Measurements from ENCODE around the gene MAP2K6. TPM values are rescaled to one million over a fixed set of nuclear protein-coding genes. Genes with fewer than 3 reads are reported as not detected.

Gene MAP2K6
- total RNA-seq, 2 experiments from 2014 or later, result 2.4 to 2.7 TPM

- no peaks in the 10 kb centered on the region for H3K27me3 Mint-ChIP-seq (ENCODE audit: low read depth)
- H3K9me3 Mint-ChIP-seq, result no peaks in the 10 kb centered on the region
- H3K4me1 Mint-ChIP-seq (ENCODE audit: low read depth), result peaks cover 27% of the 10 kb centered on the region
- peaks cover 7% of the 10 kb centered on the region for H3K36me3 Mint-ChIP-seq (ENCODE audit: low read depth)
- no peak for DNase-seq
- no peak overlapping the region for H3K4me3 Mint-ChIP-seq
- CTCF ChIA-PET, result no interaction called here
- H3K27ac Mint-ChIP-seq, result no peak overlapping the region
- intact Hi-C loops (cut with micrococcal nuclease), result loop anchor here (5.0 kb wide), 1 partner anchor 55 kb away; no protein-coding TSS in a partner anchor
These were observed 33.2 kb downstream of the MAP2K6 start for GRCh38 chr17:69447726-69448125.

GRCh38 chr17:69448431-69449102, 34.1 kb downstream of the MAP2K6 start:
- CTCF ChIA-PET, result no interaction called here
- DNase-seq, result no peak
- Mint-ChIP-seq H3K36me3 (ENCODE audit: low read depth) (peaks cover 7% of the 10 kb centered on the region), H3K27ac (no peak overlapping the region), H3K27me3 (ENCODE audit: low read depth) (no peaks in the 10 kb centered on the region), H3K9me3 (no peaks in the 10 kb centered on the region), H3K4me3 (no peak overlapping the region), H3K4me1 (ENCODE audit: low read depth) (peaks cover 29% of the 10 kb centered on the region)
- intact Hi-C loops (cut with micrococcal nuclease), result loop anchor here (5.0 kb wide), 1 partner anchor 54 kb away; no protein-coding TSS in a partner anchor

- Mint-ChIP-seq H3K36me3 (ENCODE audit: low read depth) (peaks cover 7% of the 10 kb centered on the region), H3K4me1 (ENCODE audit: low read depth) (peaks cover 19% of the 10 kb centered on the region), H3K27me3 (ENCODE audit: low read depth) (no peaks in the 10 kb centered on the region), H3K4me3 (no peak overlapping the region), H3K9me3 (no peaks in the 10 kb centered on the region), H3K27ac (no peak overlapping the region)
- intact Hi-C loops (cut with micrococcal nuclease), result no loop called here
- DNase-seq, result no peak
- CTCF ChIA-PET, result no interaction called here
These were observed 35.6 kb downstream of the MAP2K6 start for GRCh38 chr17:69450131-69450530.

DNA sequence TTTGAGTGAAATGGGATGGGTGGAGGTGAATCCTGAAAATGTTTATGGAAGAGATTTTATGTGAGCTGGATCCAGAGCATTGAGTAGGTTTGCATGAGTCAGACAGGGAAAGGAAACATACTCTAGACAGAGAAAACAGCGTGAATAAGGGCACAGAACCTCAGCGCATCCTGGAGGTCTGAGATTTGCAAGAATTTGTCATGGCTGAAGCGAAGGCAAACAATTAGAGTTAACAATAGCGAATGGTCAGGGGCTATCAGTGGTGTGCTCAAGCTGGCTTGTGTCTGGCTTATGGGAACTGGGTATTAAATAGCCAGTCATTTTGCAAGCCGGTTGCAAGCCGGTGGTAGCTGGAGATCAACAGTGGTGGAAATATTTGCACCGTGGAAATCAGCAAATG, 36.4 kb downstream of the MAP2K6 start:
- peaks cover 17% of the 10 kb centered on the region for H3K4me1 Mint-ChIP-seq (ENCODE audit: low read depth)
- H3K9me3 Mint-ChIP-seq, result no peaks in the 10 kb centered on the region
- no peaks in the 10 kb centered on the region for H3K27me3 Mint-ChIP-seq (ENCODE audit: low read depth)
- CTCF ChIA-PET, result interaction anchor here (0.6 kb wide), 1 partner anchor 32 kb away, joined by 3 read pairs; no protein-coding TSS in a partner anchor
- H3K4me3 Mint-ChIP-seq, result no peak overlapping the region
- no peak for DNase-seq
- intact Hi-C loops (cut with micrococcal nuclease), result no loop called here
- no peak overlapping the region for H3K27ac Mint-ChIP-seq
- peaks cover 7% of the 10 kb centered on the region for H3K36me3 Mint-ChIP-seq (ENCODE audit: low read depth)

DNA sequence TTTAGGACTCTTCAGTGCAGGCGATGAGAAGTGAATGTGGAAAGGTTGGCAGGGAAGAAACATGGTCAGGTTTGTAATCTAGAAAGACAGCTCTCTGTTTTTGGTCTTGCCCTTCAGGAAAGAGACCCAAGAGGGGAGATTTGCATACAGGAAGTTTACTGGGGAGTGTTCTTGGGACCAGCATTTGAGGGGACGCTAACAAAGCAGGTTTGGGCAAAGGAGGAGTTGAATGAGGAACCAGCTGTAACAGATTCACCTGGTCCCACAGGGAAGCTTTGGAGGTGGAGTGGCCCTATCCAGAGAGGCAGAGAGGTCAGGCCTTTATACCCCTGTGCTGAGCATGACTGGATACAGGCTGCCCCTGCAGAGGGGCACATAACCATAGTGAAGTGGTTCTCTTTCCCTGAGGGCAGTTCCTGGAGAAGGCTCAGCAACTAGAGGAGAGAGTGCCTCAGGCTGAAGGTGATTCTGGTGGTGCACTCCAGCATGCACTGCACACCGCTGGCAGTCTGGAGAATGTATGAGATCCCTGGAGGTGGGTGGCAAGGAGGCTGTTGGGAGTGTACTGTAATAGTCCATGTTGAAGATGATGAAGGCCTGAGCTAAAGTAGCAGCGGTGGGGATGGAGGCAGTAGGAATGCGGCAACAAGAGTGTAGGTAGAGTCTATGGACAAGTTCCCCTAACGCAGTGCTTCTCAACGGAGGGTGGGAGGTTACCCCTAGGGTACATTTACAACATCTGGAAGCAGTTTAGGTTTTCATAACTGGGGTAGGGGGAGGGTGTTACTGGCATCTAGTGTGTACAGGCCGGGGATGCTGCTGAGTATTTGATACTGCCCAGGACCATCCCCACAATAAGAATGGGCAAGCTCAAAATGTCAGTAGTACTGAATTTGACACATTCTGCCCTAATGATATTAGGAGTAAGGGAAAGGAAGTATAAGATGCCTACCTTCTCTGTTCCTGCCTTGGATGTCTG, 37.2 kb downstream of the MAP2K6 start:
- no peaks in the 10 kb centered on the region for H3K27me3 Mint-ChIP-seq (ENCODE audit: low read depth)
- peaks cover 21% of the 10 kb centered on the region for H3K4me1 Mint-ChIP-seq (ENCODE audit: low read depth)
- peaks cover 7% of the 10 kb centered on the region for H3K36me3 Mint-ChIP-seq (ENCODE audit: low read depth)
- intact Hi-C loops (cut with micrococcal nuclease), result no loop called here
- H3K27ac Mint-ChIP-seq, result no peak overlapping the region
- CTCF ChIA-PET, result no interaction called here
- no peak for DNase-seq
- H3K4me3 Mint-ChIP-seq, result no peak overlapping the region
- H3K9me3 Mint-ChIP-seq, result no peaks in the 10 kb centered on the region

DNA sequence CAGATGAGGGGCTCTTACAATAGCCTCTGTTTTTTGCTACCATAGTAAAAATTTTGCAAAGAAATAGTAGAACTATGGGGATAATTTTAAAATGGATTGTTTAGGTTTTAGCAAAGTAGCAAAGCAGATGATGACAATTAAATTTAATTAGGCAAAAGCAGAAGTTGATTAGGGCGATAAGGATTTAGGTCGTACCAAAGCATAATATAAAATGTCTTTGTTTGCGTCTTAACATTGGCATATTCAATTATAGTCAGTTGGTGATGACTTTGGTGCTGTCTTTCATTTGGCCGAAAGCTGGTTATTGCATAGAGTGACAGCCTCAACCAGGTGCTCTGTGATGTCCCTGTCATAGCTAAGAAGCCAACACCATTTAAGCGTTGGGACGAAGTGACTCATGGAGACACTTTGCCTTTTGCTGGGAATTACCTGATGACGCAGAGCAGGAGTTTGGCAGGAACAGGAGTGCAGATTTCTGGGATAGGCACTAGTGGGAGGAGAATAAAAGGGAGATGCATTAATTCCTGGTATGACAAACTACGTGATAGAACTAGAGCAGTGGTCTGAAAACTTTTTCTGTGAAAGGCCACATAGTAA, 38.3 kb downstream of the MAP2K6 start:
- no peaks in the 10 kb centered on the region for H3K9me3 Mint-ChIP-seq
- H3K4me3 Mint-ChIP-seq, result no peak overlapping the region
- no peak for DNase-seq
- H3K36me3 Mint-ChIP-seq (ENCODE audit: low read depth), result peaks cover 7% of the 10 kb centered on the region
- no peaks in the 10 kb centered on the region for H3K27me3 Mint-ChIP-seq (ENCODE audit: low read depth)
- H3K27ac Mint-ChIP-seq, result no peak overlapping the region
- peaks cover 22% of the 10 kb centered on the region for H3K4me1 Mint-ChIP-seq (ENCODE audit: low read depth)
- intact Hi-C loops (cut with micrococcal nuclease), result no loop called here
- CTCF ChIA-PET, result no interaction called here

GRCh38 chr17:69454051-69454450, 39.6 kb downstream of the MAP2K6 start:
- no peak for DNase-seq
- intact Hi-C loops (cut with micrococcal nuclease), result no loop called here
- Mint-ChIP-seq H3K4me1 (ENCODE audit: low read depth) (peaks cover 27% of the 10 kb centered on the region), H3K36me3 (ENCODE audit: low read depth) (no peaks in the 10 kb centered on the region), H3K4me3 (no peak overlapping the region), H3K27me3 (ENCODE audit: low read depth) (no peaks in the 10 kb centered on the region), H3K27ac (no peak overlapping the region), H3K9me3 (no peaks in the 10 kb centered on the region)
- CTCF ChIA-PET, result no interaction called here

- CTCF ChIA-PET, result no interaction called here
- Mint-ChIP-seq H3K27ac (no peak overlapping the region), H3K4me3 (no peak overlapping the region), H3K9me3 (no peaks in the 10 kb centered on the region), H3K27me3 (ENCODE audit: low read depth) (no peaks in the 10 kb centered on the region), H3K4me1 (ENCODE audit: low read depth) (peaks cover 27% of the 10 kb centered on the region), H3K36me3 (ENCODE audit: low read depth) (no peaks in the 10 kb centered on the region)
- no peak for DNase-seq
- intact Hi-C loops (cut with micrococcal nuclease), result no loop called here
These were observed 40.5 kb downstream of the MAP2K6 start for GRCh38 chr17:69455040-69455439.

DNA sequence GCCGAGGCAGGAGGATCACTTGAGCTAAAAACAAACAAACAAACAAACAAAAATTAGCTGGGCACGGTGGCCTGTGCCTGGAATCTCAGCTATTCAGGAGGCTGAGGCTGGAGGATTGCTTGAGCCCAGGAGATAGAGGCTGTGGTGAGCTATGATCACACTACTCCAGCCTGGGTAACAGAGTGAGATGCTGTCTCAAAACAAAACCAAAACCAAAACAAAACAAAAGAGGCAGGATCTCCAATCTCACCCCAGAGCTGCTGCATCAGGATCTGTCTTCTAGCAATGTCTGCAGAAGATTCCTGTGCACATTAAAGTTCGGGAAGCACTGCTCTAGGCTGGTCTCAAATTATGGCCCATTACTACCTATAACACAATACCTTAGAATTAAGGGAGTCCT, 43.1 kb downstream of the MAP2K6 start:
- Mint-ChIP-seq H3K27ac (no peak overlapping the region), H3K27me3 (ENCODE audit: low read depth) (no peaks in the 10 kb centered on the region), H3K4me3 (no peak overlapping the region), H3K4me1 (ENCODE audit: low read depth) (peaks cover 14% of the 10 kb centered on the region), H3K9me3 (no peaks in the 10 kb centered on the region), H3K36me3 (ENCODE audit: low read depth) (no peaks in the 10 kb centered on the region)
- intact Hi-C loops (cut with micrococcal nuclease), result loop anchor here (2.0 kb wide), 1 partner anchor 43 kb away; the partner anchor contains the start of gene MAP2K6
- DNase-seq, result no peak
- CTCF ChIA-PET, result interaction anchor here (1.1 kb wide), 1 partner anchor 38 kb away, joined by 3 read pairs; no protein-coding TSS in a partner anchor

- H3K4me3 Mint-ChIP-seq, result no peak overlapping the region
- no peak for DNase-seq
- no peaks in the 10 kb centered on the region for H3K36me3 Mint-ChIP-seq (ENCODE audit: low read depth)
- no peak overlapping the region for H3K27ac Mint-ChIP-seq
- no peaks in the 10 kb centered on the region for H3K27me3 Mint-ChIP-seq (ENCODE audit: low read depth)
- no peaks in the 10 kb centered on the region for H3K9me3 Mint-ChIP-seq
- intact Hi-C loops (cut with micrococcal nuclease), result no loop called here
- peaks cover 10% of the 10 kb centered on the region for H3K4me1 Mint-ChIP-seq (ENCODE audit: low read depth)
- CTCF ChIA-PET, result interaction anchor here (1.2 to 1.5 kb wide), 2 partner anchors 15 to 67 kb away, joined by 3 read pairs; no protein-coding TSS in a partner anchor
These were observed 46.7 kb downstream of the MAP2K6 start for GRCh38 chr17:69460963-69461922.

DNA sequence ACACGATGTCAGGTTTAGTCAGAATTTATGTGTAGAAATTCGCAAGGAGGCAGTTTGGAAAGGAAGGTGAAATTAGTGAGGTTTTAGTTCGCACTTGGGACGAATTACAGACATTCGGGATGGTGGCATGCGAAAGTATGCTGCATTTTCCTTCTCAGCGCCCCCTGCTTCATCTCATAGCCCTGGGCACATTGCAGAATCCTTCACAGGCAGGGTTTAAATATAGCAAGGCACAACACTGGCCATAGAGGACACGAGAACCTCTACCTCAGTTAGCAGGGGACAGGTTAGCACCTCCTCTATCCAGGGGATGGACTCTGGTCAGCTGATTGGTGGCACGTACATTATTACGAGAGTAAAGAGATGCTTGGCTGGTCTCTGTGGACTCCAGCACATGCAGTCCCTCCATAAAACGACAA, 47.5 kb downstream of the MAP2K6 start:
- DNase-seq, result no peak
- Mint-ChIP-seq H3K27ac (no peak overlapping the region), H3K4me1 (ENCODE audit: low read depth) (peaks cover 7% of the 10 kb centered on the region), H3K27me3 (ENCODE audit: low read depth) (no peaks in the 10 kb centered on the region), H3K9me3 (no peaks in the 10 kb centered on the region), H3K4me3 (no peak overlapping the region), H3K36me3 (ENCODE audit: low read depth) (no peaks in the 10 kb centered on the region)
- CTCF ChIA-PET, result no interaction called here
- intact Hi-C loops (cut with micrococcal nuclease), result no loop called here

All from activated naive CD4-positive, alpha-beta T cell treated with anti-CD3 and anti-CD28 coated beads for 36 hours (primary cell).